NCI-H2196 (cell line): ENCODE data around the gene SLIT3.

Experiments used
- DNase-seq: peaks from one replicate; lab custom pipeline; 2025; ENCODE audit not compliant: unreplicated experiment; lab: John Stamatoyannopoulos, UW

The SLIT3 gene

DNA sequence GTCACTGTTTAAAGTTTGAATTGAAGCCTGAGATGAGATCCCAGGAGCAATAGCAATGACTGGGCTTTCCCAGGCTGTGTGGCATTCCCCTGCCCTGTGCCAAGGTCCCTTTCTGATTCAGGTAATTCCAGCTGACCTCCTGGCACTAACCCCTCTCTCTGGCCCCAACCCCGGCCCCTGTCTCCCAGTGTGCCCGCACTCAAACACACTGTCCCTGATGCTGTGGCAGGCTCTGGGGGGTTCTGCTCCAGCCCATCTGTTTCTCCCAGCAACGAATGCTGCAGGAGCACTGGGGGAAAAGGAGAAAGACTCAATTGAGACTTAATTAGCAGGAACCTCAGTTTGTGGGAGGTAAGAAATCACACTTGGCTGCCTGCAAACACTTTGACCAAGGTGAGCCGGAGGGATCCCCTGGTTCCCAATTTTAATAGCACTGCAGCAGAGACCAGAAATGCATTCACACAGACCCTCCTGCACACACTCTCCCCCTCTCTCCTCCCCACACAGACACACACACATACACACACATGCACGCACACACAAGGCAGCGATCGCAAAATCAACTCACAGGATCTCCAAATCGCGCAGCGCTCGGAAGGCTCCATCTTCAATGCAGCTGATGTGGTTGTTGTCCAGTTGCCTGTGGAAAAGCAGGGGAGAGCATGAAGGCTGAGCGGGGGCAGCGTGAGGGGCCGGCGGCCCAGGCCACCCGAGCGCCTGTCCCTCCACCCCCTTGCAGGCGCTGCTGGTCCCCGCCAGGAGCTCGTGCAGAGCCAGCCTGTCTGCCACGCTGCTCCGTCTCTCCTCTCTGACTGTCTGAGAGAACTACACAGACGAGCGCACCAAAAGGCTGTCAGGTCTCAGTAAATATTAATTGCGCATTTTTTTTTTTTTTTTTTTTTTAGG lies 456.7 kb downstream of the SLIT3 start:
- no peak for DNase-seq

DNA sequence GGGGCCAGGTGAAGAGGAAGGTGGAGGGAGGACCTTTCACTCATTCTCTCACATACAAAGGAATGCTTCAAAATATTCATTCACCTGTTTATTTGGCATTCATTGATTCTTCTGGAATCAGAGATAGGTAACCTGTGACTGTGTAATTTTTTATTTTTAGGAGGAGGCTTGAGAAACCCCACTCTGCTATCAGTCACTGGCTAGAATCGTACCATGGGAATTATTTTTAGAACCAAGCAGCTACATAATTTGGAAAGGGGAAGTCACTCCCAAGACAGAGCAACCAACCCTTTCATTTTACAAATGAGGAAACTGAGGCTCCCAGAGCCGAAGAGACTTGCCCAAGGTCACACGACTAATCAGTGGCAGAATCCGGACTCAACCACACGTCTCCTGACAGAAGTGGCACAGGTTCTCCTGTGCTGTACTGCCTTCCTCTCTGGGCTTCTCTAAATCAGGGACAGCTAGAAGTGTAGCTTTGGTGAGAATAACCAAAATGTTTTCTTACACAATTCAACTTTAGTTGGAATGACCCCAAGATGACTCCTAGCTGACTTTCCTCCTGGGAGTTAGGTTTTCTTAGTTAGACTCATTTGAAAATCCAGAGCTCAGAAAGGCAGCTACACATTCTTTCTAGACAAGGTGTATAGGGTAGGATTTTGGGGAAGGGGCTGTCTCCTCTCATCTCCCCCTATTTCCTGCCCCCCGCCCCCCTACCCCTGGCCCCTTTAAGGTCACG lies 457.5 kb downstream of the SLIT3 start:
- no peak for DNase-seq

DNA sequence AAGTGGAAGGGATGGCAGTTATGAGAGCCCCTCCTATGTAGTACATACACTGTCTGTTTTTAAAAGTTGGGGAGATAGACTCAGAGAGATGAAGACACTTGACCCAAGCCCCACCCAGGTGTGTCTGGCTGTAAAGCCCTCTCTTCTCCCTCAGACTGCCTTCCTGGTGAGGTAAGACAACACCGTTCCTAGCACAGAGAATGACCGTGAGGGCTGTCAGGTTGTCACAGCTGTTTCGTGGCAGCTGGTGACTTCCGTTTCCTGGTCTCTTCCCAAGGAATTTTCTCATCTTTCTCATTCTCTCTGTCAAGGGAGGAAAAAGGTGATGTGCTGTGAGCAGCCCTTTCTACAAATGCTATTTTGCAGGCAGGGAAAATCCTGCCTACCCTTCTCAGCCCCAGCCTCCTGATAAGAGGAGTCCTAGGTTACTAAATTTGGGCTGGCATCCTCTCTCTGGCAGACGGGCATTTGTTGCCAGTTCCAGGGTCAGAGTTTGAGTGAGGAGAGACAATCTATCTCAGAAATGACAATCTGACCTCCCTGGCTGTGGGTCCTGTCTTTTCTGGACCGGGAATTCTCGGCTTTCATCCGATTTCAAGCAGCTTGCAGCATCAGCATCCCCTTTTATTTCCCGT lies 458.3 kb downstream of the SLIT3 start:
- no peak for DNase-seq

DNA sequence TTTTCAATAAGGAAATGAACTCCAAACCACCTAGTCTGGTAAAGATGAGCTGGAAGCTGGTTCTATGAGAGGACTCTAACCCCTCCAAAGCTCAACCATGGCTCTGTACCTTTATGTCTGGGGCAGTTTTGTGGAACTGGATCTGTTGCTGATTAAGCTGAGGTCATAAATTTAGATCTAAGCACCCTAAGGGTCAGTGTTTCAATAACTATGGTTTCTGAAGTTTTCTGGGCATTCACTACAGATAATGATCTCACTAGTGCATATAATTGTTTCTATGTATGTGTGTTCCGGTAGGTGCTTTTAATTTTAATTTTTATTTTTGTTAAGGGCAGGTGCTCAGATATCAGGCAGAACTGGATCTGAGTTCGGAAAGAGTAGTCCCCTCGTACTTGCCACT lies 463.1 kb downstream of the SLIT3 start:
- DNase-seq = no peak

DNA sequence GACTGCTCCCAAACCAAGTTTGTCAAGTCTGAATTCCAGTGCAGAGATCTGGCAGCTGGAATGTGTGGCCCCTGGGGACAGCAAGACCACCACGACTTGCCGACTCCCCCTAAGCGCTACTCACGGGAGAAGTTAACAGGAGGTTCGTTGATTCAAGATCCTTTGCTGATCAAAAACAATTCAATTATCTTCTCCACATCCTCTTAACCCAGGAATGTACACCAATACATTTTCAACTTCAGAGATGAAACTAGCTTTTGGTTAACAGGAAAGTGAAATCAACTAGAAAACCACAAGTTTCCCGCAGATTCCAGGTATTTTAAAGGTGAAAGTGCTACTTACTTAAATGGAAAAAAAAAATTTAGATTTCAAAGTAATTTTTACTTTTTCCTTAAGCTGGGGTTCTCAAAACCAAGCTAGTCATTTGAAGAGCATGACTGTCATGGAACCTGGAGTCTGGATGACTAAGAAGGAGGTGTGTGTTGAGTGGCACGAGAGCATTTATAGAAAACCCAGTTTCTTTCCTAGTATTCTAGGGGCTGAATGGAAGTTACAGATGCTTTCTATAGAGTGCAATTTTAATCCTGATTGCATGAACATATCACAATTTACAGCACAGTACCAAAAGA lies 464.2 kb downstream of the SLIT3 start:
- no peak for DNase-seq

DNA sequence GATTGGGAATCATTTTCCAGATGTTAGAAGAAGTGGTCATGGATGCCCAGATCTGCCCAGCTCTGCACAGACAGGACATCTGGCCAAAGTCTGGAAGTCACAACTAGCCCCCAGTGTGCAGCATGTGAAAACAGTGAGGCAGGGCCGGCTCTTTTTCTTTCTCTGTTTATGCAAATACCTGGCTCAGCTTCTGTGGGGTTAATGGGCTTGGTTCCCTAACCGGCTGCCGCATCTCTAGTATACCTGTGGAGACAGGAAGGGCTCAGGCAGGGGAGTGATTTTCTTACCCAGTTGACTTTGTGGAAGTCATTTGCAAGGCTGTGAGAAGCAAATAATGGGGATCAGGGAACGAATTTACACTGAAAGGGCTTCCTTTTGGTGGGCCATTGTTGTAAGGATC lies 467.0 kb downstream of the SLIT3 start:
- DNase-seq = no peak

DNA sequence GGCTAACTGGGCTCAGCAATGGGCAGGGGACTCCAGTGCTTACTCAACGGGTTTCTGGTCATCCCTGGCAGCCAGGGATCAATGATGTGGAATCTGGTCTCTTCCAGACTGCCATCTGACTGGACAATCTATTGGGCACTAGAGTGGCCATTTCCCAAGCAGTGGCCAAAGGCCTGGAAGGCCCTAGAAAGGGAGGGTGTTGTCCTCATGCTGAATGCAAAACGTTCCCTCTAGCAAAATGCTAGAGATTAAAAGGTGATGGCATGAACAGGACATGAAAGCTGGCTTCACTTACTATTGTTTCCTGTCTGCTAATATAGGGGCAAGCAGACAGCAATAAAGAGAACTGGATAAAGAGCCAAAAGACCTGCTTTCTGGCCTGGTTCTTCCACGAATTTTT lies 467.6 kb downstream of the SLIT3 start:
- DNase-seq = no peak

DNA sequence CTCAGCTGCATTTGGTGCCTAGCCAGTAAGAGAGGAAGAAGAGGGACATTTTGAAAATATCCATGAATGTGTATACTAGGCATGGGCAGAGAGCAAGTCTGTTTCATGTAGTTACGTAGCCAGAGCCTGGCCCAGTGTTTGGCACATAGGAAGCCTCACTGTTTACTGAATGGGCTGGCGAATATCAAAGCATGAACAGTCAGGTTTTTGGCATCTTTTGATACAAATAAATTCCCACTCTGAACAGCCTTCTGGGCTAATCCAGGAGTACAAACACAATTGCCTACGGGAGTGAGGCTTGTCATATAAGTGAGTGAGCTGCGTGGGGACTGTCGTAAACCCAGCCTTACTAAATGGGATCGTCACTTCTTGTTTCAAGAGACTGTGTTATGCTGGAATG lies 468.6 kb downstream of the SLIT3 start:
- DNase-seq = no peak

DNA sequence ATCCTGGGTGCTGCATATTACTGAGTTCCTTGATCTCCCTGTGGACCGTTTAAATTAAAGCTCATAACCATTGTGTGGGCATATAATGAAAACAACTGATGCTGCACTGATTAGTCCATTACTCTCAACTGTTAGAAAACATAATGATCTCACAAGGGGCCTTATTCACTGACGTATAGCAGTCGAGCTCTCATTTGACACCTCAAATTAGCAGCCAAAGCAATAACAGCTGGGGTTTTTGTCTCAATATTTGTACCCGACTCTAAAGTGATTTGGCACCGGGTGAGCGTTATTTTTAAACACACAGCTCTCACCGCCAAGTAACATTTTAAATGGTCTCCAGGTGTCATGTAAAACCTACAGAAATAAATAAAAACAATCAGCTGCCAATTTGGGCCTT lies 469.6 kb downstream of the SLIT3 start:
- no peak for DNase-seq

DNA sequence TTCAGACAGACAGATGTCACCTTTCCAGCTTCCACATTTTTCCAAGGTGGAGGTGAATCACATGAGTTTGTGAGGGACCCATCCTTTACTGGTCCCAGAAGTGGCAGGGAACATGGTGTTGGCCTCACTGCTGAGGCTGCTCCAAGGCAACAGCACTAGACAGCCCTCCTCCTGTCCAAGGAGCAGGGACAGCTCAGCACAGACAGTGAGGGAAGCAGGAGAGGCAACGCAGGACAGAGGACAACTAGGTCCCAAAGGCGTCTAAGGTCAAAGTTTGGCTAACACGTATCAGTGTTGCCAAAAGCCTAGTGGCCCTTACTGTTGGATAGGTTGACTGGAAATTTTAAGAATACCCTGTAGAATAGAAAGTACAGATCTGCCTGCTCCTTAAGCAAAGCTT lies 470.1 kb downstream of the SLIT3 start:
- no peak for DNase-seq

DNA sequence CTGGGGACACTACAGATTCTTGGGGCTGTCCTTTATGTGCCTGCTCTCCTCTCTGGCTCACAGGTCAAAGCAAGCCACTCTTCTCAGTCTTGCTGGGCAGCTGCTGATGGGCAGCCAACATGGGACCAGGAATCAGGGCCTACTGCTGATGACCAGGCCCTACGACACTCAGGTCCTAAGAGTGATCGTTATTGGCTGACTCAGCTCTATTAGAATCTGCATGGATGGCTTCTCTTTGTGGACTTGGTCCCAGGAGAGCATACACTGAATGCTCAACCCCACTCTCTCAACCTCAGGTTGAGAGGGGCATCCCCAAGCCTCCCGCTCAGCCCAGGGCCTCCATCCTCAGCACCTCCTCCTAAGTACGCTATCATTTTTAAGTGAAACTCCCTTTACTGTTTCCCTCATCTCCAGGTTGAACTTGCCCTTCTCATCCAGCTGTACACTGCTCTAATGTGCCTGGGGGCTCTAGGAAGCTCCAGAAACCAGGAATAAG lies 471.0 kb downstream of the SLIT3 start:
- no peak for DNase-seq

DNA sequence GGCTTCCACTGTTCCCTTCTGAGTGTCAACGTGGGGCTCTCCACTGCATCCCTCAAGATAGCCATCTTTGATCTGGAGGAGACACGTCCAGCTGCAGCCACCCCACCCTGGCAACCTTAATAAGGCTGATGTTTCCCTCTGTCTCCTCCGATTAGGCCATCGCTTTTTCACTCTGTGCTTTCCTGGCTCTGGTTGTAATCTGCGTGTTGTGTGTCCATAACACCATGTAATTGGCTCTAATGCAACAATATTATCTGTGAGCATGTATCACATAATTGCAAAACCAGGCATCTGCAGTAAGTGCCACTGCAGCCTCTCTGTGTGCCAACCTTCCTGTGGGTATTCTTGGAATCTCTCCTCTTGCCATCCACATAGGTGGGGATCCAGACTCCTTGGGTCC lies 471.9 kb downstream of the SLIT3 start:
- DNase-seq = no peak

DNA sequence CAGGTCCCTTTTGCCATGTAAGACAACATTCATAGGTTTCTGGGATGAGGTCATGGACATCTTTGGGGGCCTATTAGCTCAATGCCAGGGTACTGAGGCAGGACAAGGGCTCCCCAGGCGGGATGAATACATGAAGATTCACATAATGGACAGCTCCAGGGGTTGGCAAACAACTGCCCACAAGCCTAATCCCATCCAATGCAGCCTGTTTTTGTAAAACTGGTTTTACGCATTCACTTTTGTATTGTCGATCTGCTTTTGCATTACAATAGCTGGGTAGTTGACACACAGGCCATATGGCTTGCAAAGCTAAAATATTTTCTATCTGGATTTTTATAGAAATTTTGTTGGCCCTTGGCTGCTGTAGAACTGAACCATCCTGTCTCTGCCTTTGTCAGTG lies 473.3 kb downstream of the SLIT3 start:
- no peak for DNase-seq

DNA sequence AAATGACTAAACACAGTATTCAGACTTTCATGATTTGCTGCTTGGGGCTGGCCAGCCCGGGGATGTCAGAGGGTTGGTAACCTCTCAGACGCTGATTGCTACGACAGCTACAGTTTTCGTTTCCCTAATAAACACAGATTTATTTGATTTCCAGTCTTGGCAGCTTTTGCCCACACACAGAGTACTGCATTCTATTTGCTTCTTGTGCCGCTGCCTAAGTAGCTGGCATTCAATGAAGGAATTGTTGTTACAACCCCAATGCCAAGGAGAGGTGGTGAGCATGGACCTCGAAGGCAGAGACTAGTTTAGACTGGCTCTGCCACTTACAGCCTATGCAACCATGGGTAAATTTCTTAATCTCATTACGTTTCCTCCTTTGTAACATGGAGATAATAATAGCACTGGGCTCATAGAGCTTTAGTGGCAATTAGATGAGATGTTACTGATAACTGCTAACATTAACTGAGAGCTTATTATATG lies 474.7 kb downstream of the SLIT3 start:
- DNase-seq = no peak

DNA sequence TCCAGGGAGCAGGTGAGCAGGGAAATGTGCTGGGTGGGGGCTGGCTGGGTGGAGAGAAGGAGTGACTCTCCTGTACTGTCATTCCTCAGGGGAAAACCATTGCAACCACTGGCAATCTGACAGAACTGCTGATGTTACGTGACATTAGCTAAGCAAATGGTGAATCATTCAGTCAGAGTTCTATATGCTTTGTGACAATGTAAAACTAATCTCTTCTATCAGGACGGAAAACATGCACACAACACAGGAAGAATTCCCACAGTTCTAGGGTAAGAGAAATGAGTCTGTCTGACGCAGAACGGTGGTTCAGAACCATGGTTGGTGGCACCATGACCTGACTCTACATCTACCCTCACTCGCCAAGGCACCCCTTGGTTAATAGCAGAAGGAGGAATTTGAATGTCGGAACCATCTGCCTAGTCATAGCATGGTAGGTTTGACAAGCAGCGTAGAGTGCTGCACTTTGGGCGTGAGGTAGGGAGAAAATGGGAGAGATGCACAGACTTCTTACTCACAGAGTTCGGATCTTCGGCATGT lies 478.1 kb downstream of the SLIT3 start:
- no peak for DNase-seq

DNA sequence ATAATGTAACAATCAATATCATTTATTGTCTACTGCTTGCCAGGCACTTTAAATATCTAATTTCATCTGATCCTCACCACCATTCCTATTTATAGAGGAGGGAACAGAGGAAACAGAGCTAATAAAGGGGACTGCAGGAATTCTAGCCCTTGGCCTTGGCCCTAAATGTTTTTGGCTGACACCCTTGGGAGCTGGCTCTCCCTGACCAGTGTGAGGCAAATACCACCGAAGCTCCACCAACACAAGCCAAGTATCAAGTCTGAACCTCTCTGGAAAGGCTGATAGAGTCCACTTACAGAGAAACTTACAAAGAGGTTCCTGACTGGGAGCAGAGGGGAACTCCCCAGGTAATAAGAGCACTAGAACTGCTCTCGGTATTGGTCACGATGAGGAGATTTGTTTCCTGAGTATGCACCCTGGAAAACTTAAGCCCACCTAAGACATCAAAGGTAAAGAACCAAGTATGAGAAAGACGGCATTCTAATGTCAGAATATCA lies 478.6 kb downstream of the SLIT3 start:
- DNase-seq = no peak

DNA sequence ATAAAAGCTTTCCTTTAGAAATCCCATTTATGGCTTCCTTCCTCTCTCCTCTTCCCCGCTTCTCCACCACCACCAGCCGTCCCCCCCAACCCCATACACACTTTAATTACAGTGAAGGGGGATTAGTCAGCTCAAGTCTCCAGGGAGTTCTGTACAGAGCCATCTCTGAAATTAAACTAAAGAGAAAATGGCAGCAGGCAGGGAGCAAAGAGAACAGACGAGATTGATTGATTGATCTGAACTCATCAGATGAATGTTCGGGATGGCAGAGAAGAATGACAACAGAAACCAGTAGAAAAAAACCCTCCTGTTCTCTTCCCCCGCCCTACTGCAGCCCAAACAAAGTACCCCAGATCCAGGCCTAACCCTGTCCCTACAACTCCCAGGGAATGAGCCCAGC lies 480.1 kb downstream of the SLIT3 start:
- no peak for DNase-seq

DNA sequence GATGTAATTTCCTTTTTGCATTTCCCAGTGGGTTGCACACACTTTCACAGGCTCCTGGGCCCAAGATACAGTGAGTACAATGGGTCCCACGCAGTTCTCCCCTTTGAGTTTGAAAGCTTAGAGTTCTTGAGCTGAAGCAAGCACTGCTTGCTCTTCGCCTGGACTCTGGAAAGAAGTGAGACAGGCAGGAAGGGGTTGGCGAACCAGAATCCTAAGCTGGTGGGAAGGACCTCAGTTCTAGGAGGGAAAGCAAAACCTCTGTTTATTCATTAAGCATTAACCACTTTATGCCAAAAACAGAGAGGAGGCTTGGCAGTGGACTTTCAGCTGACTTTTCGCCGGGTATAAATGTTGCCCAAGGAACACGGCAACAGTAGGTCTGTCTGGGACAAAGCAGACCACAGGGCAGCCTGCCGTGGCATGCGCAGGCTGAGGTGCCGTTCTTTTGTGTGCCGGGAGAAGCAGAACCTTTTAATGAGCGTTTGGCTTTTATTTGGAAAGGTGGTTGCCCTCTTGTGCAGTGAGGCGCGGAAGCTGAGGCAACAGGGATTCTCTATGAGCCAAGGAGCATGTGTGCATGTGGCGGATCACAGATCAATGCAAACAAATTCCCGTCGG lies 481.8 kb downstream of the SLIT3 start:
- no peak for DNase-seq

DNA sequence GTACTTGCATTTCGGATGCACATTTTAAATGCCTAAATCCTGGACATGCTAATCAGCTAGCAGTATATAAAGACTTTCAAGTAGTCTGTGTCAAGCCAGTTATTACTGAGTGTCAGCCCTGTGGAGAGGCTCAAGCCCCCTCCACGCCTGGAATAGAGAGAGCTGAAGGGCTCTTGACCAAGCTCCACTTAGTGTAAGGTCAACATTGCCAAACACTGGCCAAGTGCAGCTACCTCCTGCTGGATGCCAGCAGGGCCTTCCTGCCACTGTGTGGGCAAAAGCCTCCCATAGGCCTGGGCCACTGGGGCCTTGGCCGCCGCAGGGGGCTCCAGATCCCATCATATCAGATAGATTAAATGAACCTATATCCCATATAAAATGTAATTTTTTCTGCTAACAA lies 482.4 kb downstream of the SLIT3 start:
- no peak for DNase-seq

DNA sequence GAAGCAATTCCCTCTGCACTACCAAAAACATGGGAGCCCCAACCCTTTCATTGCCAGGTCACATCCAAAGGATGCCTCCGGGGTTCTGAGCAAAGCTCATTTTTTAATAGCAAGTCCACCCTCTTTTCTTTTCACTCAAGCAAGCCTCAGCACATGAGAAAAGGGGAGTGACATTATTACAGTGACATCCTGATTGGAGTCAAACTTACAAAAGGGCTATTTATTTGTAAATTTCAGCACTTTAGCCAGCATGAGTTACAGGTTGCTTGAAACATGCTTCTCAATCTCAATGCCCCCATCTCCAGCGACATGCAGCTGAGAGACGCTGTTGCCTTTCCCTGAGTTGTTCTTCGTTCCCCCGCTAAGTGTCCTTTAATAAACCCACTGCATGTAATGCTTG lies 483.3 kb downstream of the SLIT3 start:
- no peak for DNase-seq
